HG03060 (cell line): ENCODE measurements around the gene KCNJ9.
"Not testable (repeated sequence)": the region's sequence is repeated elsewhere in the genome, so short reads cannot be mapped to it uniquely, and the experiment has no call there.

Experiments used
- ATAC-seq: cut with Tn5 transposase; IDR thresholded peaks from one replicate; pipeline ENCODE4 v1.9.1; 2021; ENCODE audit warnings: low read depth, moderate number of reproducible peaks; ENCODE audit not compliant: unreplicated experiment

The KCNJ9 gene

GRCh38 chr1:160122978-160123495 is 41.7 kb downstream of the KCNJ9 start:
- no peak for ATAC-seq

GRCh38 chr1:160123726-160124125 is 42.4 kb downstream of the KCNJ9 start:
- ATAC-seq, result no peak

- ATAC-seq, result no peak
Observed at GRCh38 chr1:160124705-160125478, 43.6 kb downstream of the KCNJ9 start.

GRCh38 chr1:160125746-160126145 is 44.4 kb downstream of the KCNJ9 start:
- ATAC-seq, result no peak

- not testable (repeated sequence) for ATAC-seq
Observed at GRCh38 chr1:160126342-160126741, 45.0 kb downstream of the KCNJ9 start.

GRCh38 chr1:160127381-160127780 is 46.0 kb downstream of the KCNJ9 start:
- ATAC-seq, result no peak

- no peak for ATAC-seq
Observed at GRCh38 chr1:160127865-160128523, 46.7 kb downstream of the KCNJ9 start.

- no peak for ATAC-seq
Observed at GRCh38 chr1:160128636-160129035, 47.3 kb downstream of the KCNJ9 start.

GRCh38 chr1:160129046-160129445 is 47.7 kb downstream of the KCNJ9 start:
- ATAC-seq, result no peak

GRCh38 chr1:160129558-160129957 is 48.2 kb downstream of the KCNJ9 start:
- no peak for ATAC-seq

GRCh38 chr1:160129966-160130365 is 48.6 kb downstream of the KCNJ9 start:
- no peak for ATAC-seq

GRCh38 chr1:160130486-160130885 is 49.1 kb downstream of the KCNJ9 start:
- no peak for ATAC-seq

GRCh38 chr1:160130939-160131338 is 49.6 kb downstream of the KCNJ9 start:
- ATAC-seq, result no peak

GRCh38 chr1:160131803-160132565 is 50.6 kb downstream of the KCNJ9 start:
- no peak for ATAC-seq

GRCh38 chr1:160133990-160134770 is 52.8 kb downstream of the KCNJ9 start:
- no peak for ATAC-seq

- ATAC-seq, result no peak
Observed at GRCh38 chr1:160134791-160135572, 53.6 kb downstream of the KCNJ9 start.

GRCh38 chr1:160136121-160136925 is 55.0 kb downstream of the KCNJ9 start:
- no peak for ATAC-seq

- ATAC-seq, result no peak
Observed at GRCh38 chr1:160136926-160137200, 55.5 kb downstream of the KCNJ9 start.
